Epithelial cell of proximal tubule (primary cell): ENCODE measurements around the gene GDF10. TPM values are rescaled to one million over a fixed set of nuclear protein-coding genes. Genes with fewer than 3 reads are reported as not detected.

Experiments used
- DNase-seq: peaks from one replicate; pipeline ENCODE4 v3.0.0-alpha.2; 2011; ENCODE audit warnings: low read depth
- H3K4me3 ChIP-seq: 2 replicates; pipeline ENCODE4 v1.5.1; 2011; ENCODE audit warnings: low read depth, mild to moderate bottlenecking, low read length
- CTCF ChIP-seq: conservative IDR thresholded peaks from 2 replicates; pipeline ENCODE4 v1.5.1; 2012; ENCODE audit warnings: low read depth, mild to moderate bottlenecking, low read length
- total RNA-seq: library from RNA; depleted of rRNA; stranded (reverse); fragments of >200 nt; gene quantifications from 2 replicates; pipeline ENCODE4 v1.2.3, GENCODE V29; 2015

Gene GDF10
- total RNA-seq, 1 donor from 2014 or later = not detected

GRCh38 chr10:47255033-47255813 lies 44.8 kb upstream of the GDF10 start:
- no peak for DNase-seq
- TF ChIP-seq CTCF = no peak
- no peak overlapping the region for H3K4me3 ChIP-seq

- H3K4me3 ChIP-seq = no peak overlapping the region
- DNase-seq = no peak
- TF ChIP-seq CTCF = no peak
Measured at GRCh38 chr10:47255866-47256265, 44.1 kb upstream of the GDF10 start.

GRCh38 chr10:47256751-47257336 lies 43.2 kb upstream of the GDF10 start:
- H3K4me3 ChIP-seq = no peak overlapping the region
- no peak for TF ChIP-seq CTCF
- DNase-seq = no peak

- no peak for TF ChIP-seq CTCF
- no peak for DNase-seq
- H3K4me3 ChIP-seq = no peak overlapping the region
Measured at GRCh38 chr10:47257396-47258120, 42.4 kb upstream of the GDF10 start.

GRCh38 chr10:47258921-47259320 lies 41.1 kb upstream of the GDF10 start:
- no peak for DNase-seq
- no peak for TF ChIP-seq CTCF
- H3K4me3 ChIP-seq = no peak overlapping the region

- no peak for TF ChIP-seq CTCF
Measured at GRCh38 chr10:47259466-47259865, 40.5 kb upstream of the GDF10 start.

More at GRCh38 chr10:47259466-47259865, 40.5 kb upstream of the GDF10 start:
- no peak for DNase-seq
- H3K4me3 ChIP-seq = no peak overlapping the region
